Endothelial cell of umbilical vein (primary cell): ENCODE results near the gene POLG. TPM values are rescaled to one million over a fixed set of nuclear protein-coding genes. Genes with fewer than 3 reads are reported as not detected.

Source experiments
- BruUV-seq: library from RNA; stranded (reverse); fragments of 400-500 nt; replicated peaks from 2 replicates; lab custom pipeline; 2021; lab: Mats Ljungman, UMichigan
- CTCF ChIA-PET: fragments of 300-600, 350-600 bp; sonication (Branson Sonifier 250); formaldehyde crosslinking; loops from one replicate; lab custom pipeline; 2021; ENCODE audit warnings: antibody characterized with exemption, inconsistent platforms; lab: Charles Lee
- POLR2A ChIA-PET: fragments of 300-600, 350-600 bp; sonication (Branson Sonifier 250); formaldehyde crosslinking; loops from one replicate; lab custom pipeline; 2021; ENCODE audit warnings: antibody characterized with exemption, inconsistent platforms; lab: Charles Lee
- DNase-seq: peaks from one replicate; pipeline ENCODE4 v3.0.0-alpha.2; 2011; ENCODE audit warnings: low read depth, low spot score
- FAIRE-seq: peaks from 2 replicates; lab custom pipeline; 2011; peaks lifted over from hg19 to GRCh38; lab: Jason Lieb, UNC
- H2AFZ ChIP-seq: 2 replicates; pipeline ENCODE4 v1.6.0; 2012; ENCODE audit warnings: low read depth, low read length, control low read depth, inconsistent platforms
- H3K27ac ChIP-seq: 2 replicates; pipeline ENCODE4 v1.5.1; 2011; ENCODE audit warnings: low read depth, mild to moderate bottlenecking, control low read depth, low read length, moderate library complexity; ENCODE audit not compliant: insufficient read depth
- H3K27me3 ChIP-seq, 2 experiments: 2 replicates each; pipeline versions ENCODE4 v1.6.0 to v1.6.1; 2011; ENCODE audit warnings: low read length in 2 of 2, mixed read lengths in 1 of 2; ENCODE audit not compliant: control insufficient read depth in 2 of 2, insufficient read depth in 2 of 2
- H3K36me3 ChIP-seq, 2 experiments: 2 replicates in 1 of 2; 3 replicates in 1 of 2; pipeline ENCODE4 v1.5.1; 2011; ENCODE audit warnings: low read length in 2 of 2, mild to moderate bottlenecking in 1 of 2, moderate library complexity in 1 of 2; ENCODE audit not compliant: control insufficient read depth in 2 of 2, insufficient read depth in 2 of 2; ENCODE audit errors: extremely low read depth in 1 of 2
- H3K4me1 ChIP-seq: 3 replicates; pipeline ENCODE4 v1.5.1; 2011; ENCODE audit warnings: mild to moderate bottlenecking, low read length; ENCODE audit not compliant: control insufficient read depth, insufficient read depth; ENCODE audit errors: extremely low read depth
- H3K4me2 ChIP-seq: 2 replicates; pipeline ENCODE4 v1.6.1; 2011; ENCODE audit warnings: low read length, control low read depth, mixed read lengths; ENCODE audit not compliant: insufficient read depth
- H3K4me3 ChIP-seq, 3 experiments: fragments of 200-600 bp in 1 of 3; sonication (generic), shearing (Covaris generic) in 1 of 3; replicated peaks in 1 of 3; 2 replicates each; pipeline ENCODE4 v1.5.1; 2011 to 2016; ENCODE audit warnings: control low read depth in 3 of 3, low read length in 3 of 3, mild to moderate bottlenecking in 2 of 3, inconsistent platforms in 1 of 3, low read depth in 1 of 3, moderate library complexity in 1 of 3; ENCODE audit not compliant: insufficient read depth in 1 of 3
- H3K79me2 ChIP-seq: 2 replicates; pipeline ENCODE4 v1.6.0; 2012; ENCODE audit warnings: low read length, inconsistent platforms; ENCODE audit not compliant: control insufficient read depth, insufficient read depth
- H3K9ac ChIP-seq: replicated peaks from 2 replicates; pipeline ENCODE3; 2011; ENCODE audit warnings: low read length, control low read depth; ENCODE audit not compliant: insufficient read depth; ENCODE audit errors: extremely low read depth
- H3K9me1 ChIP-seq: replicated peaks from 3 replicates; pipeline ENCODE4 v1.6.0; 2011; ENCODE audit warnings: mild to moderate bottlenecking, low read length; ENCODE audit not compliant: control insufficient read depth, insufficient read depth; ENCODE audit errors: extremely low read depth
- H3K9me3 ChIP-seq: replicated peaks from 2 replicates; pipeline ENCODE4 v1.5.1; 2012; ENCODE audit warnings: low read length, inconsistent platforms; ENCODE audit not compliant: control insufficient read depth, insufficient read depth
- H4K20me1 ChIP-seq: replicated peaks from 2 replicates; pipeline ENCODE3; 2011; ENCODE audit warnings: mild to moderate bottlenecking, low read length; ENCODE audit not compliant: control insufficient read depth, insufficient read depth; ENCODE audit errors: extremely low read depth
- EZH2 ChIP-seq: IDR thresholded peaks from 2 replicates; pipeline ENCODE4 v1.6.1; 2012; ENCODE audit warnings: borderline replicate concordance, low read depth, mild to moderate bottlenecking, moderate library complexity, low read length, inconsistent platforms; ENCODE audit not compliant: severe bottlenecking
- FOS ChIP-seq: IDR thresholded peaks from 2 replicates; pipeline ENCODE4 v1.6.1; 2011; ENCODE audit warnings: mild to moderate bottlenecking, low read length, moderate library complexity, borderline replicate concordance; ENCODE audit not compliant: insufficient read depth
- GATA2 ChIP-seq: IDR thresholded peaks from 2 replicates; pipeline ENCODE4 v1.7.0; 2011; ENCODE audit warnings: low read depth, mild to moderate bottlenecking, moderate library complexity, mixed read lengths, low read length; ENCODE audit not compliant: insufficient read length, insufficient read depth
- JUN ChIP-seq: IDR thresholded peaks from 2 replicates; pipeline ENCODE4 v1.6.1; 2011; ENCODE audit warnings: borderline replicate concordance, low read depth; ENCODE audit not compliant: insufficient read length, insufficient read depth
- MYC ChIP-seq: IDR thresholded peaks from one replicate; pipeline ENCODE4 v1.6.1; 2011; ENCODE audit warnings: mild to moderate bottlenecking, low read depth, low read length
- POLR2A ChIP-seq: IDR thresholded peaks from 2 replicates; pipeline ENCODE4 v1.6.1; 2012; ENCODE audit warnings: low read depth, mild to moderate bottlenecking, control low read depth, low read length
- POLR2AphosphoS5 ChIP-seq: IDR thresholded peaks from 2 replicates; pipeline ENCODE4 v1.6.1; 2012; ENCODE audit warnings: low read depth, mild to moderate bottlenecking, control low read depth, low read length, moderate library complexity; ENCODE audit not compliant: insufficient read depth
- dilution Hi-C: fragments of 300-500 bp; cut with MboI; formaldehyde crosslinking; loops from one replicate; pipeline ENCODE4 v1.15.0; 2019; ENCODE audit warnings: low sequenced_read_pairs; ENCODE audit not compliant: extremely low pct_ligation_motif_present
- intact Hi-C: fragments of 100-400 bp; cut with micrococcal nuclease; formaldehyde crosslinking; loops from one replicate; pipeline ENCODE4 v1.10.0; 2022
- polyA plus RNA-seq, 4 experiments: library from polyadenylated mRNA; depleted of rRNA in 3 of 4; stranded (reverse) in 3 of 4; unstranded in 1 of 4; fragments of >200 nt; gene quantifications; 2 replicates each; pipeline versions ENCODE4 v1.2.1 to v1.2.3, GENCODE V29; 2011 to 2012; ENCODE audit warnings: missing spikeins in 1 of 4
- total RNA-seq: library from RNA; stranded (reverse); gene quantifications from 2 replicates; pipeline ENCODE4 v1.2.3, GENCODE V29; 2021
- TF ChIP-seq, protein P1 (sequence below): IDR thresholded peaks from 2 replicates; pipeline ENCODE4 v1.6.1; 2011; ENCODE audit not compliant: insufficient read depth, insufficient read length
- TF ChIP-seq, protein P2 (sequence below), 2 donors: IDR thresholded peaks; 1 replicate in 1 of 2; 2 replicates in 1 of 2; pipeline ENCODE4 v1.5.1; 2011; ENCODE audit warnings: low read length in 2 of 2, mild to moderate bottlenecking in 2 of 2, moderate library complexity in 2 of 2, control low read depth in 1 of 2, inconsistent platforms in 1 of 2, low read depth in 1 of 2; ENCODE audit not compliant: insufficient read depth in 1 of 2; ENCODE audit errors: extremely low read depth in 1 of 2

Gene POLG
- total and polyA plus RNA-seq, 2 donors (not counting 3 experiments of a cell fraction or from before 2014, with no cell fraction given) = 36.6 to 77.7 TPM

DNA sequence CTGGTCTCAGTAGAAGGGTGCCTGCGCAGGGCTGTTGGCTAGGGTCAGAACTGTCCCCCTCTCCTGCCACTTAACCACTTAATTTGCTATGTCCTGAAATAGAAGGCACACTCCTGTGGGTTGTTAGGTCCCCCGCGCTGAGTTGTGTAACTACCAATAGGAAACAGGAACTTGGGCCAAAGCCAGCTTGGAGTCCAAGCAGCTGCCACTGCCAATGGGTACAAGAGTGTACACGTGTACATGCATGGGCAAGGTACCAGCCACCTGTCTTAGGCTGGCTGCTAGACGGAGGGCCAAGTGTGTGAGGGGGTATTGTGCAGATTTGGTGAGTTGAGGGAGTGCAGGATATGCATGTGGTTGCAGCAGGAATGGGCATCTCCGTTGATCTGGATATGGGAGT is 29.7 kb upstream of the POLG start:
- no peak for FAIRE-seq
- H3K27me3 ChIP-seq = peaks cover 88 to 98% of the 10 kb centered on the region in 2 experiments
- H3K4me3 ChIP-seq = no peak overlapping the region
- DNase-seq = no peak
- no peak overlapping the region for H3K9ac ChIP-seq
- no TSS peak for BruUV-seq
- H3K9me3 ChIP-seq = no peaks in the 10 kb centered on the region
- H3K79me2 ChIP-seq = no peaks in the 10 kb centered on the region
- H3K36me3 ChIP-seq = no peaks in the 10 kb centered on the region
- no peak overlapping the region for H3K4me2 ChIP-seq
- dilution Hi-C loops = no loop called here
- H2AFZ ChIP-seq = no peak overlapping the region
- ChIA-PET CTCF (interaction anchor here (1.0 kb wide), 1 partner anchor 54 kb away, joined by 3 read pairs; no protein-coding TSS in a partner anchor), POLR2A (no interaction called here)
- intact Hi-C loops = no loop called here
- no peaks in the 10 kb centered on the region for H4K20me1 ChIP-seq
- no peaks in the 10 kb centered on the region for H3K4me1 ChIP-seq
- no peak overlapping the region for H3K27ac ChIP-seq
- TF ChIP-seq MYC (no peak), EZH2 (no peak), FOS (no peak), GATA2 (no peak), POLR2AphosphoS5 (no peak), JUN (no peak), POLR2A (no peak)
- TF ChIP-seq, protein P1, sequence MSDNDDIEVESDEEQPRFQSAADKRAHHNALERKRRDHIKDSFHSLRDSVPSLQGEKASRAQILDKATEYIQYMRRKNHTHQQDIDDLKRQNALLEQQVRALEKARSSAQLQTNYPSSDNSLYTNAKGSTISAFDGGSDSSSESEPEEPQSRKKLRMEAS = no peak
- TF ChIP-seq, protein P2, sequence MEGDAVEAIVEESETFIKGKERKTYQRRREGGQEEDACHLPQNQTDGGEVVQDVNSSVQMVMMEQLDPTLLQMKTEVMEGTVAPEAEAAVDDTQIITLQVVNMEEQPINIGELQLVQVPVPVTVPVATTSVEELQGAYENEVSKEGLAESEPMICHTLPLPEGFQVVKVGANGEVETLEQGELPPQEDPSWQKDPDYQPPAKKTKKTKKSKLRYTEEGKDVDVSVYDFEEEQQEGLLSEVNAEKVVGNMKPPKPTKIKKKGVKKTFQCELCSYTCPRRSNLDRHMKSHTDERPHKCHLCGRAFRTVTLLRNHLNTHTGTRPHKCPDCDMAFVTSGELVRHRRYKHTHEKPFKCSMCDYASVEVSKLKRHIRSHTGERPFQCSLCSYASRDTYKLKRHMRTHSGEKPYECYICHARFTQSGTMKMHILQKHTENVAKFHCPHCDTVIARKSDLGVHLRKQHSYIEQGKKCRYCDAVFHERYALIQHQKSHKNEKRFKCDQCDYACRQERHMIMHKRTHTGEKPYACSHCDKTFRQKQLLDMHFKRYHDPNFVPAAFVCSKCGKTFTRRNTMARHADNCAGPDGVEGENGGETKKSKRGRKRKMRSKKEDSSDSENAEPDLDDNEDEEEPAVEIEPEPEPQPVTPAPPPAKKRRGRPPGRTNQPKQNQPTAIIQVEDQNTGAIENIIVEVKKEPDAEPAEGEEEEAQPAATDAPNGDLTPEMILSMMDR (IDR thresholded peaks at IDR 0.05; ENCODE audit: extremely low read depth in 1 of 2, insufficient read depth in 1 of 2, low read depth in 1 of 2, low read length in 2 of 2) = no peak
- H3K9me1 ChIP-seq = no peaks in the 10 kb centered on the region
